Activated CD8-positive, alpha-beta memory T cell treated with anti-CD3 and anti-CD28 coated beads, Interleukin-2, amount 50 U/mL, for 24 hours (primary cell): Measurements from ENCODE around the gene FGFR1OP2.
"Not testable (repeated sequence)": the region's sequence is repeated elsewhere in the genome, so short reads cannot be mapped to it uniquely, and the experiment has no call there.

Experiments used
- DNase-seq: peaks from one replicate; pipeline ENCODE4 v3.0.0-alpha.2; 2020; ENCODE audit errors: extremely low read depth

FGFR1OP2 gene

DNA sequence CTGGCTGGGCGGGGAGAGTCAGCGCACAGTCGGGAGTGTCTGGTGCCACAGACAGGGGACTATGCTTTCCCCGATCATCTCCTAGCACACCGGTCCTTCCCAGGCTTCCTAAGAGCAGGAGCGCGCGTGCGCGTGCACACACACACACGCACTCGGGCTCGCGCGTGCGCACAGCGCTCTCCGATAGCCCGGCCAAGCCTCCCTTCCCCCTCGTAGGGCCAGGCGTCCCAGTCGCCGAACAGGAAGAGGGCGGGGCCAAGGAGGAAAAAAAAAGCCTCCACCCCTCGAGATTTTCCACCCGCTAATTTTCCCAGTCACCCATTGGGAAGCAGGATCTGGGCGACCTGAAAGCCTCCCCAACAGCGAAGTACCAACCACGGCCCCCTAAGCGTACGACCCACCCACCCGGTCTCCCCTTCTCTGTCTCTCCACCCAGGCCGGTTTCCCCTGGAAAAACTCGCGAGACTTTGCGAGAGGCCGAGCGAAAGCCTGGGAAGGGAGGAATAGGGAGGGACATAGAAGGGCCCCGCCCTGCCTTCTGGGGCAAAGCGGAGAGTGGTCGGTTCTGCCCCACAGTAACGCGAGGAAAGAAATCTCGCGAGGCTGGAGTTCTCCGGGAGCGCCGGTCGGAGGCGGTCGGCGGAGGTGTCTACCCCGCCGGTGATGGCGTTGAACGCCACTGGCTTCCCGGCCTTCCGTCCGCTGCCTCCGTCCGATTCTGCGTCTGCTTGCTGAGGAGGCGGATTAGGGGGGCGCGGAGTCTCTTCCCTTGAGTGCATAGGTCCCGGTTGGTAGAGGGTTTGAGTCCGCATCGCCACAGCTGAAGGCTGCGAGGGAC lies at the start of gene FGFR1OP2, which contains the start of gene INTS13:
Gene FGFR1OP2, plus strand, starts transcription at position 608 of the 838 bp plus-strand sequence. CDS start 15,689 bp downstream, outside the sequence.
Gene INTS13, minus strand, starts transcription at position 119 of the 838 bp plus-strand sequence. CDS start 1,178 bp downstream, outside the sequence.
- DNase-seq: peak; percentile 94

GRCh38 chr12:26890784-26891183 lies 47.5 kb upstream of the FGFR1OP2 start:
- no peak for DNase-seq

- no peak for DNase-seq
Observed at GRCh38 chr12:26891704-26892103, 46.6 kb upstream of the FGFR1OP2 start.

- no peak for DNase-seq
Observed at GRCh38 chr12:26895672-26896071, 42.6 kb upstream of the FGFR1OP2 start.

DNA sequence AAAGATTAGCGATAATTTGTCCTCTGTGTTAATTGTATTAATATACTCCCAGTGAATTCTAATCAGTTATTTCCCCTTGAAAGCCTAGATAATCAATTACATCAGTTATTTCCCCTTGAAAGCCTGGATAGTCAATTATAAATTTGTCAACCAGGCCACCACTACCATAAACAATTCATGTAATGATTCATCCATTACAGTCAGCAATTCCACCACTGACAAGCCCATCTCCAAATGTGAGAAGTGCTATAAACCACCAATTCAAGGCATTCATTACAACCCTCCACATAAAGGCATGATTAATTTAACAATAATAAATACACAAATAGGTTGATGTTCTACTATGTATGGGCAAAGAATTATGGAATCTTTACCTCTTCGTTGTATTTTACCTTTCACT lies 41.4 kb upstream of the FGFR1OP2 start:
- no peak for DNase-seq

DNA sequence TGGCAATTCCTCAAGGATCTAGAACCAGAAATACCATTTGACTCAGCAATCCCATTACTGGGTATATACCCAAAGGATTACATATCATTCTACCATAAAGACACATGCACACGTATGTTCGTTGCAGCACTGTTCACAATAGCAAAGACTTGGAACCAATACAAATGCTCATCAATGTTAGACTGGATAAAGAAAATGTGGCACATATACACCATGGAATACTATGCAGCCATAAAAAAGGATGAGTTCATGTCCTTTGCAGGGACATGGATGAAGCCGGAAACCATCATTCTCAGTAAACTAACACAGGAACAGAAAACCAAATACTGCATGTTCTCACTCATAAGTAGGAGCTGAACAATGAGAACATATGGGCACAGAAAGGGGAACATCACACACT lies 34.9 kb upstream of the FGFR1OP2 start:
- not testable (repeated sequence) for DNase-seq

DNA sequence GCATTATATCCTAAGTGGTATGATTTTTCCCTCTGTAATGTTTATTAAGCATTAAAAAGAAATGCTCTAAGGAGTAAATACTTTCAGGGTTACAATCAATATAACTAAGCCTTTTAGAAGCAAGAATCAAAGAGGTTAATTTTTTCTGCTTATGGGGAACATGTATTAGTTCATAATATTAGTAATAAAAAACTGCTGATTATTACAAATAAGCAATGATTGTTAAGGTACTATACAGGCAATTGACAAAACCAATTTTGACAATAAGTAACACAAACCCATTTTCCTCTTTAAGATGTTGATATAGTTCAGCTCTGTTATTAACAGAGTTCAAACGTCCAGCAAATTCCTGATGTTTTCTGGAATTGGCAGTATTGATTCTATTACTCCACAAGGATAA lies 32.2 kb upstream of the FGFR1OP2 start:
- DNase-seq: no peak

GRCh38 chr12:26906704-26907103 lies 31.6 kb upstream of the FGFR1OP2 start:
- DNase-seq: no peak

DNA sequence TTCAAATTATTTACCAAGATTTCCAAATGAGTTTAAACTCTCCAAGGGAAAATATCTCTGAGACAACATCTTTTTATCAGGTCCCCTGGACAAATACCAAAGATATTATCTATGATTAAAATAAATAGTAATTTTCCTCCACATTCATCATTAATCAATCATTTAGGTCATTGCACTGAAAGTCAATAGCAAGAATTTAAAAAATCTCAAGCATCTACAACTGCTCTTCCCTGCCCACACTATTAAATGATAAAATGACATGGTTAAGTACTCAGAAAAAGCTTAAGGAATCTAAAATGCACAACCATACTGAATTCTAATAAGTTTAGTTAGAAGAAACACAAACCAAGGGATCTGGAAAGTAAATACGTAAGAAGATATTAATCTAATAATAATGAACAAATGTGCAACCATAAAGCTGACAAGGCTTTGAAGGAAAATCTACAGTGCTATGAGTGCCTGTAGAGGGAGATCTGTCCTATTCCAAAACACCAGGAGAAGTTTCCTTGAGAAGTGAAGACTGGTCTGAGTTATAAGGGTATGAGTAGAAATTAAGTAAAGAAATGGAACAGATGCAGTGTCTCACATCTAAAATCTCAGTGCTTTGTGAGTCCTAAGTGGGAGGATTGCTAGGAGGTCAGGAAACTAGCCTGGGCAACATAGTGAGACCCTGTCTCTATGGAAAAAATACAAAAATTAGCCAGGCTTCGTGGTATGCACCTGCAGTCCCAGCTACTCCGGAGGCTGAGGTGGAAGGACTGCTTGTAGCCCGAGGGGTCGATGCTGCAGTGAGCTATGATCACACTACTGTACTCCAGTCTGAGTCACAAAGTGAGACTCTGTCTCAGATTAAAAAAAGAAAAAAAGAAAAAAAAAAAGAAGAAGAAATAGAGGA lies 19.7 kb upstream of the FGFR1OP2 start:
- DNase-seq: no peak

DNA sequence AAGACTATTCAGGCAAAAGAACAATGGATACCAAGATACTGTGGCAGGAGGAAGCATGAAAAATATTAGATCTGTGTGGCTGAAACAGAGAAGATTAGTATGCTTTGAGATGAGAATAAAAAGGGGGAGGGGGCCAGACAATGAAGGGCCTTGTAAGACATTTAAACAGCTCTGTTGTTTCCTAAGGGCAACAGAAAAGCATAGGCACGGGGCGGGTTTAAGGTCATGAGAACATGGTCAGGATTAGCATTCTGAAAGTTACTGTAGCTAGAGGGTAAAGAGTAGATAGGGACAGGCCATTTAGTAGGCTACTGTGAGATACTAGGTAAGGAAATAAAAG lies 19.1 kb upstream of the FGFR1OP2 start:
- DNase-seq: no peak

DNA sequence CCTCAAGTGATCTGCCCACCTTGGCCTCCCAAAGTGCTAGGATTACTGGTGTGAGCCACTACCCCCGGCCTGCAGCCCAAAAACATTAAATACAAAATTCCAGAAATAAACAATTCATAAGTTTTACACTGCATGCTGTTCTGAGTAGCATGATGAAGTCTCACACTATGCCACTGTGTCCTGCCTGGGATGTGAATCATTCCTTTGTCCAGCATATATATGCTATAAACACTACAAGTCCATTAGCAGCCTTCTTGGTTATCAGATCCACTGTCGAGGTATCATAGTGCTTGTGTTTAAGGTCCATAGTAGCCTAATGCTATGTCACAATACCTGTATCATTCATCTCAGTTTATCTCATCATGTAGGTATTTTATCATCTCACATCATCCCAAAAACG lies 16.4 kb upstream of the FGFR1OP2 start:
- no peak for DNase-seq

GRCh38 chr12:26928661-26929060 lies 9.6 kb upstream of the FGFR1OP2 start:
- no peak for DNase-seq

DNA sequence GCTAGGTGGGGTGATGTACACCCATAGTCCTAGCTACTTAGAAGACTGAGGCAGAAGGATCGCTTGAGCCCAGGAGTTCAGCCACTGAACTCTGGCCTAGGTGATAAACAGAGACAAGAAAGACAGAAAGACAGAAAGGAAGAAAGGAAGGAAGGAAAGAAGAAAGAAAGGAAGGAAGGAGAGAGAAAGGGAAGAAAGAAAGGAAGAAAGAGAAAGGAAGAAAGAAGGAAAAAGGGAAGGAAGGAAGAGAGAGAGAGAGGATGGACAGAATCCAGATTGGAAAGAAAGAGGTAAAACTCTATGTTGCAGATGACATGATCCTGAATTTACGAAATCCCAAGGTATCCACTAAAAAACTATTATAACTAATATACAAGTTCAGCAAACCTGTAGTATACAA lies 8.7 kb upstream of the FGFR1OP2 start:
- DNase-seq: no peak

DNA sequence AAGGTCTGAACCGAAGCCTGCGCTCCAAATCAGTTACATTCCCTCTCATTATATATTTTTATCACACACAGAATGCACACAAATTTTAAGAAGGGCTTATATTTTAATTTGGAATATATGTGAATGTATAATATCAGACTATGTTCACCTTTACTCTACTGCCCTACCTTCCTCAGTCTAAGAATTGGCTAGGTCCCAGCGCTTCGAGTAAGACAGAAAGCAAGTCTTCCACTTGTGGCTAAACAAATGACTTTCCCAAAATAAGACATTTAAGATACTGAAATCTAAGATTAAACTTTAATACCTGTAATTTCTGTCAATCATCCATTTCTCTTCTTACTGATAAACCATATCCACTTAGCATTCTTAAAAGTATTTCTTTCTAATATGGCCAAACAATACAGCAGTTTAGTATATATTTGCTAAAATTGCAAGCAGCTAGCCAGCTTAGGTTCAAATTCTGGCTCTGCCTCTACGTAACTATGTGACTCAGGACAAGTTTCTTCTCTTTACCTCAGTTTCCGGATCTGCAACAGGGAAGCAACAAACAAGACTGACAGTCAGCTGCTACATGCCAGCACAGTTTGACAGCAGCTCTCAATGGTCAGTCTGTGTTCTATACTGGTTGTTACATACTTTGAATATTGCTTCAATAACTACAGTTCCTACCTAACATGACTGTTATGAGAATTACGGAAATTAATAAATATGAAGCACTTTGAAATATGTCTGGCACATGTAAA lies 2.5 kb upstream of the FGFR1OP2 start:
- DNase-seq: no peak

GRCh38 chr12:26936559-26937442 lies 1.5 kb upstream of the FGFR1OP2 start:
- no peak for DNase-seq

- no peak for DNase-seq
Observed at GRCh38 chr12:26937443-26937862, 817 bp upstream of the FGFR1OP2 start.

GRCh38 chr12:26938701-26939062 lies 412 bp downstream of the FGFR1OP2 start:
- DNase-seq: no peak

DNA sequence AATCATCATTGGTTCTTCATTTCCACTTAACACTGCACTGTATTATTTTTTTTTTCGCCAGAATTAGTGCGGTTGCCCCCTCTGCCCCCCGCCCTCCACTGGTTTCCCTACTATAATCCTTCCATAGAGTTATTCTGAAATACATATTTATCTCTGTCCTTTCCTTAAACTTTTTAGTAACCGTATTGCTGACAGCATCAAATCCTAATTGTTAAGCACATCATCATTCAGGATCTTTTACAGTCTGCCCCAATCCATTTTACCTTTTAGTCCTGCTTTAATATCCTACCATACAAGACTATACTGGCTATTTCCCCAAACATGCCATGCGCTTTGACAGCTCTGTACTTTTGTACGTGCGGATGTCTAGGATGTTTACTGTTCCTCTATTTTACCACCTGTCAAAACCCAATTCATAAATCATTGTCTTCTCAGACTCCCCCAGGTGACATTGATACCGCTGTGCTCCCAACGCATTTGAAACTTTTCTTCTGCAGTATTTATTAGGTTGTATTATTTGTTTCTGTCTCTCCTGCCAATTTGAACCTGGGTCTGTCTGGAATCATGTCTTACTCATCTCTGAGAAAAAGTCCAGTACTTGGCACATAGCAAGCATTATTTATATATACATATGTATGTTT lies 1.0 kb downstream of the FGFR1OP2 start:
- DNase-seq: no peak

DNA sequence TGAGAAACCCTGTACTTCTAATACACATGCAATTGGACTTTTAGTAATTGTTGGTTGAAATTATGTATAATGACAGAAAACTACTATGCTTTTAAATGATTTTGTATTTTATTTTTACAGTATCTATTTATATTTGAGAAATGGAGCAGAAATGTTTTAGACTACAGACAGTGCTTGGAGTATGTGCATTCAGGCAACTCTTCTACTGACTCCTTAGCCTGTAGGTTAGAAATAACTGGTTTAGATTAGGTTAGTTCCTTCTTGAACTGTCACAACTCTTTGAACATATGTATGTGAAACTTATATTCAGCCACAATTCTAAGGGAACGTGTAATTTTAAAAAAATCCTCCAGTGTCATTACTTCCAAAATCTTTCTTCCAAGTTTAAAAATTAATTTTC lies 1.7 kb downstream of the FGFR1OP2 start:
- DNase-seq: no peak

GRCh38 chr12:26940516-26941214 lies 2.4 kb downstream of the FGFR1OP2 start:
- DNase-seq: no peak
